ENCODE data around the gene MAN1C1.

Gene MAN1C1

DNA sequence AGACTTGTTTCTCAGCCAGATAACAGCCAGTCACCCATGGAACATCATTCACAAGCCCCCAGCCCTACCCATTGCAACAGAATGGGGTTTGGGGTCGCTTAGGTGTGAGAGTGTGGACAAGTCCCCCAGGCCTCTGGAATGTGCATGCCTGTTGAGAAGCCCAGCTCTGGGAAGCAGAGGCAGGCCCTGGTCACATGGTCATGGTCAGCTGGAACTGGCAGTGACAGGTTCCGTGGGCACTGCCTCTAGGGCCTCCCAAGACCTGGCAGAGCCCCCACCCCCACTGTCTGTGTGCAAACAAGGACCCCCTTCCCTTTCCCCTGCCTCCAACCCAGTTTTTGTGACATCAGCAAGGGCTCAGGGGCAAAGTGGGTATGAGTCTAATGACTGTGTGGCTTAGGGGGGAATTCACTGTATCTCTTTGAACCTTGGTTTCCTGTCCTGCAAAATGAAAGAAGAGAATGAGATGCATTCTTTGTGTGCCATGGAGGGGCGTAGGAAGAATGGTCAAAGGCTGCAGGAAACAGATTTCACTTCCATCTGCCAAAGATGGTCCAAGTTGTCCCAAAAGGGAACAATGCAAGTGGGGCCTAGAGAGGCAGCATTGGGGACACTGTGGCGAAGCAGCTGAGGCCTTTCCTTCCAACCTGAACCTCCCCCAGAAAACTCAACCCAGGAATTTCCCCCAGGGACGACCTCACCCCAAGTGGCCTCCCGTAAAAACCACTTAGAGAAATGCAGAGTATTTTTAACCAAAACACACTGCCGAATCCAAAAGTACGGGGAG lies 148.7 kb downstream of the MAN1C1 start:
- DNase-seq (ENCODE audit: low read depth), result no peak

DNA sequence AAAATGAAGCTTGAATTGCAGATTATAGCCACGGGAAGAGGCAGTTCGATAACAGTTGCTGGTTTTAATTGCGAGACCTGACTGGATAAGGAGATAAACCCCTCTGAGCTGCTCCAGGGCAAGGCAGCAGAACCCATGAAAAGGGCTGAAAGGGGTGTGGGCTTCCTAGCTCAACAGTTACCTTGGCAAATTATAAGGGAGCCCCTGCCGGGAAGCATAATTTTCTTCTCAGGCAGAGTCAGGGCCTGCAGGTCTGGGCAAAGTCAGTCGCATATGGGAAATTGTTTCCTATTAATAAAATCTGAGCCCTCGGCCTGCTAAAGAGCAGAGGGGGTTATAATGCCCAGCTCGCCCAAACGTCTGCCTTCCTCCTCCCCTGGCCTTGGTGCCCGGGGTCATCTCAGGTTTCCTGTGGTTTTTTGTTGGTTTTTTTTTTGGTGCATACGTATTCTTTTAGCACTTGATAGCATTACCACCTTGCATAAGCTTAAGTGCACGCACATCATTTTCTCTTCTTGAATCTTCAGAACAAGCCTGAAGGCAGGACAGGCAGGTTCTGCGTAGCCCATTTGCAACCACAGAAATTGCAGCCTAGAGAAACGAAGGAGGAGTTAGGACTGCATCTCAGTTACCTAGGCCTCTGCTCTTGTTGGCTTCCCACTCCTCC lies 149.5 kb downstream of the MAN1C1 start:
- no peak for DNase-seq (ENCODE audit: low read depth)

DNA sequence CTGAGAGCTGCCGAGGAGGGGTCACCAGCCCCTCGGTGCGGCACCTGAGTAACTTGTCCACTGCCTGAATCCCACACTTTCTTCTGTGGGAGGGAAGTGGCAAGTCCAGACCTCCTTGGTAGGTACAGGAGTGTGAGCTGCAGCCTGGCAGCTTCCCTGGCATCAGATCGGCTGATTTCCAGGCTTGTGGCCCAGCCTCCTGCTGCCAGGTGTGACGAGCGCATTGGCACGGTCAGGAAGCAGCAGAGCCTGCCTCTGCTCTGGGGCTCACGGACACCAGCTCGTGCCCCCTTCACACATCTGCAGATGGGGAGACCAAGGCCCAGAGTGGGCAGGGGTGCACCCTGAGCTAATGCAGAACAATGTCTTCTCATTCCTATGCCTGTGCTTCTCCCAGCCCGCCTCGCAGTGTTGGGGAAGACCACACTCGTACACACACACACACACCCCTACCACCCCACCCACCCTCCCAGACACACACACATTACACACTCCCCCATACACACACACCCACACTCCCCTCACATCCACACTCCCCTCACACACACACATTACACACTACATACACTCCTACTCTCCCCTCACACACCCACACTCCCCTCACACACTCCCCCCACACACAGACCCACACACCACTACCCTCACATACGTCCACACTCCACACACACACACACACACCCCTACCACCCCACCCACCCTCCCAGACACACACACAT lies 150.3 kb downstream of the MAN1C1 start:
- DNase-seq (ENCODE audit: low read depth), result no peak

DNA sequence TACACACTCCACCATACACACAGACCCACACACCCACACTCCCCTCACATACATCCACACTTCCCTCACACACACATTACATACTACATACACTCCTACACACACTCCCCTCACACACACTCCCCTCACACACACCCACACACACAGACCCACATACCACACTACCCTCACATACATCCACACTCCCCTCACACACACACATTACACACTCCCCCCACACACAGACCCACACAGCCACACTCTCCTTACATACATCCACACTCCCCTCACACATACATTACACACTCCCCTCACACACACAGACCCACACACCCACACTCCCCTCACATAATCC lies 150.8 kb downstream of the MAN1C1 start:
- no peak for DNase-seq (ENCODE audit: low read depth)

DNA sequence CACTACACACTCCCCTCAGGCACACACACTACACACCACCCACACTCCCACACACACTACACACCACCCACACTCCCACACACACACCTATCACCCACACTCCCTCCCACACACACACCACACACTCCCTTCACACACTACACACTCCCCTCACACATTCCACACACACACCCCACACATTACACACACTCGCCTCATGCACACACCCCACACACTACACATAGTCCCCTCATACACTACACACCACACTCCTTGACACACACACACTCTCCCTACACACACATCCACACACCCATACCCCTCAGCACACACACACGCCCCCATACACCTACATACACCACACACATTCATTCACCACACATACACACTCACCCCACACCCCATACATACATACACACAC lies 152.4 kb downstream of the MAN1C1 start:
- DNase-seq (ENCODE audit: low read depth), result no peak

DNA sequence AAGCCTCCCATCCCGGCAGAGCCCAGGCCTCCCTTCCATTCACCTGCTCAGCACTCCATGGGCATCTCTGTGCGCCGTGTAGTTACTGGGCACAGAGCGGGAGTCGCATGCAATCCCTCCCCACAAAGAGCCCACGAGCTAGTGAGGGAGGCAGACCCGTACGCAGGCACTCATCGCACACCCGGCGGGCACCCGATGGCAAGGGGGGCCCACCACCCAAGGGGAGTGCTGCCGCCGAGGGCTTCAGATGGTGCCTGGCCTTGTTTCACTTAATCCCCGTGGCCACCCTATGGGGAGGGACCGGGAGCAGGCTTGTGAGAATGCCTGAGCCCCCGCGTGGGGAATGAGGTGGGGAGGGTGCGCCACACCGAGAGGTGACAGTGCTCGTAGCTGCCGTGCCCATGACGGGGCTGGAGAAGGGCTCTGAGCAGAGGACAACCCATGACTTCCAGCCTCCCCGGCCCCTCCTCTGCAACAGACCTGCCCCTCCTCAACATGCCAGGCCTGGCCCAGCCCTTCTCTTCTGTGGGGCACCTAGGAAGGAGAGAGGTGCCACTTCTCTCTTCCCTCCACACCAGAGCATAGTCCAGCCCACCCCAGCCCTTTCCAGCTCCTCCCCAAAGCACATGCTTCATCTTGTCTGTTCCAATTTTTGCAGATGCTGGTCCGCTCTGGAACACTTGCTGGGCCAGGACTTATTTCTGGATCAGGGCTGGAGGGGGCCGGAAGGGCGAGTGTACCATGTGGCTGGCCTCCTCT lies 153.2 kb downstream of the MAN1C1 start:
- DNase-seq (ENCODE audit: low read depth), result no peak

DNA sequence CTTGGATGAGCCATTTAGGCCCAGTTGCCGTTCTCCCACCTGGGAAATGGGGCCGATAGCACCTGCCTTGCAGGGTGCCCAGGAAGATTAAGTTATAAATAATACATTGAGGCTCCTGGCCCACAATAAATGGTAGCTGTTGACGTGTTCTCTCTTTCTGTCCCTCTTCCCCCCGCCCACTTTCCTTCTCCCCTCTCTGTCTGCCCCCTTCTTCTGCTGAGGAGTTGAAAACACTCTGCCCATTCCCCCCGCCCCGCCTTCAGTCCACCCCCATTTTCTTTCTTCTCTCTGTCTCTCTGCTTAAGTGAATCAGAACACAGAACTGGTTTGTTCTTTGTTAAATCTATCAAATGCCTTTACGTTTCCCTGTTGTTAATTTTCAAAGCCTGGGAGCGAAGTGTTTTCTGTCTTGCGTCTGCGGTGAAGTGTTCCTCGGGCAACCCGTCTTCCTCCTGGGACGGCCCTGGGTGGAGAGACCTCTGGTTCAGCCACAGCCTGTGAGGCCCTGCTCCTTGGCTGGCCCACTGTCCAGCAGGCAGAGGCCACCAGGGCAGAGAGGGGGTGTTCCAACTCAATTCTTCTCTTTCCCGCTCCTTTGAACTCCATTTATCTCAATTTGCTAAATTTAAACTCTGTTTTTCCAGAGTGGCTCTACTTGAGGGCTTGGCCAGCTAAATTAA lies 154.1 kb downstream of the MAN1C1 start:
- no peak for DNase-seq (ENCODE audit: low read depth)

DNA sequence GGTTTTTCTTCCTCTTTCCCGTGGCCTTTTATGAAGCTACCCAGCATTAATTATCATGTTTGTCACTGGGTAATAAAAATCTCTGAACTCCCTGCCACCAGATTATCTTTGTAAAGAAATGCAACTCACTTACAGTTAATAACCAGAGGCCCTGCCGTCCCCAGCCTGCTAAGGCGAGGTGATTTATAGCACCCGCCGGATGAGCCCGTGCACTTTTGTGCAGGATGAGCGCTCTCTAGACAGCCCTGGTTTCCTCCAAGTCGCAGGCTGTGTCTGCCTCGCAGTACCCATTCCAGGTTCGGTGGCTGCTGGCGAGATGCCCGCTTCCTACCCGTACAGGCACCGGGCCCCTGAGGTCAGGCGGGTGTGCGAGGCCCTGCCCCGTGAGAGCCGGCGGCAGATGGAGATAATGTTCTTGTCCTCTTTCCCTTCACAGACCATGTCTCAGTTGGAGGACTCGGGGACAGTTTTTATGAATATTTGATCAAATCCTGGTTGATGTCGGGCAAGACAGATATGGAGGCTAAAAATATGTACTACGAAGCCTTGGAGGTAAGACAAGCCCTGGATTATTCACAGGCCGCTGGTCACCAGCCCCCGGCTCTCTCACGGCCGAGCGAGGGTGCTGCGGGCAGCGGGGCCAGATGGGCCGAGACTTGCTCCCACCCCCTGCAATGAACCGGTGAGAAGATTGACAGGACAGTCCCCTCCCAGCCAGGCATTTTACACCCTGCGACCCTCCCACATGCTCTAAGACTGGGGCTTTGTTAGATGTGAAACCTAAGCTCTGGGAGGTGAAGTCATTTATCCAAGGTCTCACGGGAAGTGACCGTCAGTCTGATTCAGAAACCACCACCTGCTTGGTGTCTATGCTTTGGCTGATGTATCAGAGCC lies 154.9 kb downstream of the MAN1C1 start:
- no peak for DNase-seq (ENCODE audit: low read depth)

DNA sequence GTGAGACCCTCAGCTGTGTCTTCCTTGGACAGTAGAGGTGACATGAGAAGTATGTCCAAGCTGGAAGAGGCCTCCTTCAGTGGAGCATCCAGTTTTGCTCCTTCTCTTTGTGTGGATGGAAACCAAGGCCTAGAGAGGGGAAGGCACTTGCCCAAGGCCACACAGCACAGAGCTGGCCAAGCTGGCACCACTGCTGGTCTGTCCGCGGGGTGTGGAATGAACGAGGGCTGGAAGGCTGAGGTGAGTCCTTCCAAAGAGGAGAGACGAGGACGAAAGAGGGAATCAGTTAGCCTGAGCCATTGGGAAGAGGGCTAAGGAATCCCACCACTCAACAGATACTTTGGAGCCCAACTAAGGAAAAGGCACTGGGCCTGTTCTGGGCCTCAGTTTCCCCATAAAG lies 155.6 kb downstream of the MAN1C1 start:
- no peak for DNase-seq (ENCODE audit: low read depth)

DNA sequence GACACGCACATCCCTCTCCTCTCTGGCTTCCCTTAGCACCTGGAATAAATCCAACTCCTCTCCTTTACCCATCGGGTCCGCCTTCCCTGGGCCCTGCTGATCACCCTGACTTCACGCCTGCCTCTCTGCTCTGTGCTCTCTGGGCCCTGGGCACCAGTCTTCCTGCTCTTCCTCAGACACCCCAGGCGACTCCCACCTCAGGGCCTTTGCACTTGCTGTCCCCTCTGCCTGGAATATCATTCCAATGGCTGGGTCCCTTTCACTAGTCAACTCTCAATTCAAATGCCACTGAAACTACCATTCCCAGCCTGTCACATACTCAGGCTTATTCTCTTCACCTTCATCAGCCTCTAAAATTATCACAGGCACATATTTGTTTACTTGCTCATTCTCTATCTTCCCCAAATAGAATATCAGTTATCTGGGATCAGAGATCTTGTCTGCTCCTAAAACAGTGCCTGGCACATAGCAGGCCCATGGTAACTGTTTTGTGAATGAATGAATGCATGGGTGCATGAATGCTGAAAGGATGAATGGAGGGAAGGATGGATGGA lies 156.2 kb downstream of the MAN1C1 start:
- DNase-seq (ENCODE audit: low read depth), result no peak

DNA sequence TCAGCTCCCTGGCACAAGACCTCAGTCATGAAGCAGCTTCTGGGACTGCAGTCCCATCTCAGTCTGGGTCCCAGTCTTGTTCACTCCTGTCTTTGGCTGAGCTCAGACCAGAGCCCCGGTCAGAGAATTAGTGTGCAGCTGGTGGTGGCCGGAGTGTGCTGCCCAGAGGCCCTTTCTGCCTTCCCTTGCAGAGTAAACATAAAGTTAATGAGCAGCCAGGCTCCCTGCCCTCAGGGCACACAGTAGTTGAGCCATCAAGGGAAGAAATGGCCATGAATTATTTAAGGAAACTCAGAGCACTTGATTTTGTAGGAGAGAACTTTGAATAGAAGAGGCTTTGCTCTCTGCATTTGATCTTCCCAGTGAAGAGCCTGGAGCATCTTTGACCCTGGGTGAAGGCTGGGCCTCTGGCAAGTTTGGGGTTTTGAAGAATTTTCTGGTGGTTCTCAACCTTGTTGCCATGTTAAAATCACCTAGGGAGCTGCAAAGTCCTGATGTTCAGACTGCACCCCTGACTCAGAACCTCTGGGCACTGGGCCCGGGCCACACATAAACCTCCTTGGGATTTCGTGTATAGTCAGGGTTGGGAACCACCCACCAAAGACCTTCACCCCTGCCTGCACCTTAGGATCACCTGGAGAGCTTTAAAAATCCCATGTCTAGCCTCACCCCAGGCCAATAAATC lies 157.0 kb downstream of the MAN1C1 start:
- no peak for DNase-seq (ENCODE audit: low read depth)

DNA sequence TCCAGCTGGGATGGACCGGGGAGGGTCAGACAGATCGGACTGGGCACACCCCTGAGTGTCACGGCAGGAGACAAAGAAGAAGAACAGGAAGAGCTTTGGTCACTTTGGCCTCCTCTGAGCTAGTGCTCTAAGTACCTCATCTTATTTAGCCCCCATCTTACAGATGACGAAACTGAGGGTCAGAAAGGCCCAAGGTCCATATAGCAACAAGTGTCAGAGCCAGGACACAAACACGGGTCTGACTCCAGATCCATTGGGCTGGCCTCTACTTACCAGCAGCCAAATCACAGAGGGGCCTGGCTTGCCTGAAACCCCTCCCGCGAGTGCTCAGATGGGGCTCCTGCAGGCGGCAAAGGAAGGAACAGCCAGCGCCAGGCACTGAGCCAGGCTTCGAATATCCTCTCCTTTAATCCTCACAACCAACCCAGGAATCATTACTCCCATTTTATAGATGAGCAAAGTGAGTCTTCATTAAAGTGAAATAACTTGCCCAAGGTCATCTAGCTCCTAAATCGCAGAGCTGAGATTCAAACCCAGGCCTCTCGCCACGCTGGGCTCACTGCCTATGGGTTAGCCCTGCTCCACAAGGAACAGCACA lies 157.7 kb downstream of the MAN1C1 start:
- DNase-seq (ENCODE audit: low read depth), result no peak

DNA sequence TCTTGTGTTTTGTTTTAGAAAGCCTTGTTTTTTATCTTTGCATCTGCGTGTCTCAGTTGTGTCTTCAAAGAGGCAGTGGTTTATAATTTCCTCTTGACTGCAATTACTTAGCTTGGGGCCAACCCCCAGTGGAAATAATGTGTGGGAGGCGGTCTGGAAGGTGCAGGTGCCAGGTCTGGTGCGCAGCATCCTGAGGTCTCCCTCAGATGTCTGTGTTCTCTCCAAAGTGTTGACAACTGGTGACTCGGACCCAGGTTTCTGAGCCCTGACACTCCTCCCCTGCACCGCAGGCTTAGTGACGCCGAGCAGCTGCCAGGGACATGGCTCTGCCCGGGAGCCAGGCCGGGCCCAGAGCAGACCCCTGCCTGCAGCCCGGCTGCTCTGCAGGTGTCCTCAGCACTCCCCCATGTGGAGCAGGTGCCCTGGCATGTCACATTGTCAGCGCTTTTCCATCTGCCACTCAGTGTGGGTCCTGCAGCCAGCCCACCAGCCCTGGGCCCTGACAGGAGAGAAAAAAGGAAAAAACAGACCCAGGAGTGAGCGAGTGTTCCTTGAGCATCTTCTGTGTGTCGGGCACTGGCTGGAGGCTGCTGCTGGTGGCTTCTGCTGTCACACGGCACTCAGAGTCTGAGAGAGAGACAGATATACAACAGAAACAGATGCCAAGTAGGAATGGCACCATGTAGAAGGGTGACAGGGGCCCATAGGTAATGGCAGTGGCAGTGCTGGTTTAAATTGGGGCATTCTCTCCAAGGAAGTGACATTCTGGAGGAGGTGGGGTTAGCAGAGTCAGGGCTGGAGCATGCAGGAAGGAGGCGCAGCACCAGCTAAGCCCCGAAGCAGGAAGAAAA lies 158.6 kb downstream of the MAN1C1 start:
- DNase-seq (ENCODE audit: low read depth), result no peak

DNA sequence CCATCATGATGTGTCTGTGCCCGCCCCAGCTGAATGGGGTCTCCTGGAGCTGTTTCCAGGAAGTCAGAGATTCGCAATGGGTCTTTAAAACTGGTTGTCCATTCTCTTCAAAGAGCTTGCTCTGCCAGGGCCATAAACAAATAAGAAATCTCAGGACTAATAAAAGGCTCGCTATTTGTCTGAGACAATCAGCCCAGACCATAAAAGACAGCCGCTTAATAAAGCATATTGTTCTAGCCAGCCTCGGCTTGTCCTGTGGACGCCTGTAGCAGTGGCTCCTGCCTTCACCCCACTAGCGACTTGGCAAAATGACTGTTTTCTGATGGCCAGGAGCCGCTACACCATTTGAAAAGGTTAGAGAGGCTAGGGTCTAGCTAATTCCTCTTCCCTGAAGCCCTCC lies 162.8 kb downstream of the MAN1C1 start:
- DNase-seq (ENCODE audit: low read depth), result no peak

DNA sequence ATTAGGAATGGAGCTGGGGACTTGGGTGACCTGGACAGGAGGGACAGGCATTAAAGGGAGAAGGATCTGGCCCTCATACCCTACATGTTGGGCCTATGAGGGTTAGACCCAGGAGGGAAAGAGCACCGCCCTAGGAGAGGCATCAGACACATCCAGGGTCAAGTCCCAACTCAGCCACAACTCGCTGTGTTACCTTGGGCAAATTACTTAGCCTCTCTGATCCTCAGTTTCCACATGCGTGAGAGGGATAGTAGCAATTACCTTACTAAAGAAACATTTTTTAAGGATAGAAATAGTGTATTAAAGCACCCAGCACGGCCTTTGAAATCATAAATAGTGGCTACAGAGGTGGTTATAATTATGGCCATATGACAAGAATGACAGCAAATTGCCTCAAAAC lies 163.3 kb downstream of the MAN1C1 start:
- DNase-seq (ENCODE audit: low read depth), result no peak

DNA sequence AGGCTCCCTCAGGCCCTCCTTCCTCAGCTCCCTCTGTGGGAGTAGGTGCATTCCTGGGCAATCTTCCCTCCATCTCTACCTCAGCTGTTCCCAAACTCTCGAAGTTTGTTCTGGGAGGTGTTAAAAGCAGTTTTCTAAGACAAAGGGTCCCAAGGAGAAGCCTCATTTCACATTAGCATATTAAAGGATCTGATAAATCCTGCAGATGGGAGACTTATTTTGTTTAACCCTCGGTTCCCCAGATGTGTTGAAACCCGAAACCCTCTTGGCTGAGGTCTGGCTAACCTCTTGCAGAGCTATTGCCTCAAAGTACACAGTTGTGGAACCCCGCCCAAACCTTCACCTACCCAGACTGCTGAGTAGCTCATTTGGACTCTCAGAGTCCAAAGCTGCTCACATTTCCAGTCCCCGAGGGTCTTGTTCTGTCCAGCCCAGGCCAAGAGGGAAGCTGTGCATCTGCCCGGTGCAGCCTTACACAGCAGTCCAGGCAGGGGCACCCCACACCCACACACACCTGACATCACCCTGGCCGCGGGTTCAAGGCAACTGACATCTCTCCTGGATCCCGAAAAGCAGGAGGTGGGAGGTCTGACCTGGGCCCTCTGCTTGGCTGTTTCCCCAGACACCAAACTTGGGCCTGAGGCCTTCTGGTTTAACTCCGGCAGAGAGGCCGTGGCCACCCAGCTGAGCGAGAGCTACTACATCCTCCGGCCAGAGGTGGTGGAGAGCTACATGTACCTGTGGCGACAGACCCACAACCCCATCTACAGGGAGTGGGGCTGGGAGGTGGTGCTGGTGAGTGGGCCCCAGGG lies 163.9 kb downstream of the MAN1C1 start:
- DNase-seq (ENCODE audit: low read depth), result no peak

DNA sequence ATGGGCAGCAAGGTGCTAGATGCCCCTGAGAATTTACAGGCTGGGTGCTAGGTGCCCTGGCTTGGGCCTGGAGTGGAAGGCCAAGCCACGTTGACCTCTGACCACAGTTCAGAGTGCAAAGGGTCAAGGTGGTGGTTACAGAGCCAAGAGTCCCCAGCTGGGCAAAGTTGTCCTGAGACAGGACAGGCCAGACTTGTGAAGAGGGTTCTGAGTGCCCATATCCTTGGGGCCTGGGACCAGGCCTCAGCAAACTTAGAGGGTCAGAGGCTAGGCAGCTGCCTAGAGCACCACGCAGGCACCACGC lies 164.5 kb downstream of the MAN1C1 start:
- DNase-seq (ENCODE audit: low read depth), result no peak

DNA sequence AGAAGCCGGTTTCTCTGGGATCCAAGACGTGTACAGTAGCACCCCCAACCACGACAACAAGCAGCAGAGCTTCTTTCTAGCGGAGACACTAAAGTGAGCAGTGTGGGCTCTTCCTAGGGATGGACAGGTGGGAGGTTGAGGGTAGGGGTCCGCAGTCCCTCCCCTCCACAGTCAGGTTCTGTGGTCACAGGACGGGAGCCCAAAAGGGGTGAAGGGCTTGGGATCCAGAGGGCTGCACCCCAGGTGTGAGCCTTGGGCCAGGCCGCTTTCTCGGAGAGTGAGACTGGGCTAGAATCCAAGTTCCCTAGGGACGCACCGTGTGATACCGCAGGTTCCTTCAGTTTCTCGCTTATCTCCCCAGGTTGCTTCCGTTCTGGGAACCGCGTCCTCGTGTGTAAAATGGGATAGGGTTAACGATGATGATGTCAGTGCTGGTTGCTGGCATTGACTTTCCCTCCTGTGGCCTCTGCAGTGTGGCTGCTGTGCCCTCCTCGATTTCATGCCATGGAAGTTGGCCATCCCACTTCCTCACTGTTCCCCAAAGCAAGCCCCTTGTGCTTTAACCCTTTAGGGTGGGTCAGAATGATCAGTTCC lies 166.1 kb downstream of the MAN1C1 start:
- DNase-seq (ENCODE audit: low read depth), result no peak

Data from stromal cell of bone marrow (primary cell).